HepG2 (cell line): ENCODE results near the gene SSX2IP. TPM values are rescaled to one million over a fixed set of nuclear protein-coding genes. Genes with fewer than 3 reads are reported as not detected.

Source experiments
- ADNP ChIP-seq: sonication (generic); formaldehyde crosslinking; IDR thresholded peaks from 2 replicates; pipeline ENCODE4 v1.4.0; 2020; ENCODE audit warnings: missing genetic modification reagents
- BHLHE40 ChIP-seq: IDR thresholded peaks from 2 replicates; pipeline ENCODE4 v1.6.1; 2011; ENCODE audit warnings: low read length, improper control_type of control experiment
- FUBP1 ChIP-seq: sonication (generic); formaldehyde crosslinking; IDR thresholded peaks from 2 replicates; pipeline ENCODE4 v1.5.1; 2020; ENCODE audit warnings: missing genetic modification reagents, mild to moderate bottlenecking, borderline replicate concordance
- HDAC1 ChIP-seq: sonication (generic); formaldehyde crosslinking; IDR thresholded peaks from 2 replicates; pipeline ENCODE4 v1.5.1; 2020; ENCODE audit warnings: mild to moderate bottlenecking, missing genetic modification reagents
- HMGA1 ChIP-seq: sonication (generic); formaldehyde crosslinking; conservative IDR thresholded peaks from 2 replicates; pipeline ENCODE4 v1.4.0; 2020; ENCODE audit warnings: missing genetic modification reagents
- MED8 ChIP-seq: sonication (generic); formaldehyde crosslinking; IDR thresholded peaks from 2 replicates; pipeline ENCODE4 v1.8.1; 2023; ENCODE audit warnings: mild to moderate bottlenecking, missing genetic modification reagents; ENCODE audit not compliant: insufficient replicate concordance
- MTERF4 ChIP-seq: sonication (generic); formaldehyde crosslinking; IDR thresholded peaks from 2 replicates; pipeline ENCODE4 v1.8.0; 2023; ENCODE audit warnings: mild to moderate bottlenecking, missing genetic modification reagents
- NFIC ChIP-seq: IDR thresholded peaks from 2 replicates; pipeline ENCODE4 v1.6.1; 2012; ENCODE audit warnings: mild to moderate bottlenecking, low read length, inconsistent platforms
- NONO ChIP-seq, 2 experiments: fragments of 450-650 bp in 1 of 2; sonication (generic) in 1 of 2; formaldehyde crosslinking in 1 of 2; IDR thresholded peaks in 1 of 2; conservative IDR thresholded peaks in 1 of 2; 2 replicates each; pipeline versions ENCODE4 v1.6.1 to v1.8.0; 2017 to 2022; ENCODE audit warnings: mild to moderate bottlenecking in 1 of 2, missing genetic modification reagents in 1 of 2, moderate library complexity in 1 of 2
- RAD21 ChIP-seq: fragments of 450-650 bp; formaldehyde crosslinking; IDR thresholded peaks from 2 replicates; pipeline ENCODE4 v1.5.0; 2020; ENCODE audit warnings: mild to moderate bottlenecking
- SKI ChIP-seq: fragments of 450-650 bp; IDR thresholded peaks from one replicate; pipeline ENCODE4 v1.6.1; 2018; ENCODE audit warnings: mild to moderate bottlenecking; ENCODE audit not compliant: partially characterized antibody
- STAT6 ChIP-seq: sonication (generic); formaldehyde crosslinking; IDR thresholded peaks from 2 replicates; pipeline ENCODE4 v1.4.0; 2020; ENCODE audit warnings: missing genetic modification reagents, mild to moderate bottlenecking, borderline replicate concordance
- TARDBP ChIP-seq: sonication (generic); formaldehyde crosslinking; IDR thresholded peaks from 2 replicates; pipeline ENCODE4 v1.8.0; 2022; ENCODE audit warnings: mild to moderate bottlenecking, missing genetic modification reagents
- ZBTB7B ChIP-seq: sonication (generic); formaldehyde crosslinking; IDR thresholded peaks from 2 replicates; pipeline ENCODE4 v1.4.0; 2020; ENCODE audit warnings: missing genetic modification reagents
- ZBTB8A ChIP-seq: sonication (generic); formaldehyde crosslinking; IDR thresholded peaks from 2 replicates; pipeline ENCODE4 v1.4.0; 2020; ENCODE audit warnings: mild to moderate bottlenecking, low read depth, missing genetic modification reagents, borderline replicate concordance
- ZFP36L1 ChIP-seq: sonication (generic); formaldehyde crosslinking; IDR thresholded peaks from 2 replicates; pipeline ENCODE4 v1.8.0; 2022; ENCODE audit warnings: mild to moderate bottlenecking, missing genetic modification reagents, moderate library complexity
- ZNF292 ChIP-seq: sonication (generic); formaldehyde crosslinking; IDR thresholded peaks from 2 replicates; pipeline ENCODE4 v1.8.1; 2022; ENCODE audit warnings: mild to moderate bottlenecking, low read depth, missing genetic modification reagents, borderline replicate concordance
- ZNF362 ChIP-seq: sonication (generic); formaldehyde crosslinking; IDR thresholded peaks from 2 replicates; pipeline ENCODE4 v1.4.0; 2020; ENCODE audit warnings: missing genetic modification reagents, mild to moderate bottlenecking, borderline replicate concordance
- ZNF572 ChIP-seq: sonication (generic); formaldehyde crosslinking; IDR thresholded peaks from 2 replicates; pipeline ENCODE4 v1.5.1; 2020; ENCODE audit warnings: mild to moderate bottlenecking, missing genetic modification reagents
- ZNF580 ChIP-seq: IDR thresholded peaks from 2 replicates; pipeline ENCODE4 v1.6.1; 2016; ENCODE audit warnings: low read depth, borderline replicate concordance
- ZNF616 ChIP-seq: sonication (generic); formaldehyde crosslinking; IDR thresholded peaks from 2 replicates; pipeline ENCODE4 v1.5.0; 2020; ENCODE audit warnings: low read depth, mild to moderate bottlenecking, missing genetic modification reagents
- ZNF777 ChIP-seq: sonication (generic); formaldehyde crosslinking; IDR thresholded peaks from 2 replicates; pipeline ENCODE4 v1.4.0; 2020; ENCODE audit warnings: missing genetic modification reagents
- ZNF850 ChIP-seq: sonication (generic); formaldehyde crosslinking; conservative IDR thresholded peaks from 2 replicates; pipeline ENCODE4 v1.9.0; 2021; ENCODE audit warnings: mild to moderate bottlenecking, missing genetic modification reagents
- polyA plus RNA-seq, 8 experiments: library from polyadenylated mRNA; depleted of rRNA in 3 of 8; stranded (reverse) in 7 of 8; unstranded in 1 of 8; fragments of >200 nt; fragmentation: Illumina TruSeq in 4 of 8; extraction: Trizol in 4 of 8; gene quantifications; 2 replicates each; pipeline versions ENCODE4 v1.2.1 to v1.2.3, GENCODE V29; 2011 to 2016; ENCODE audit warnings: low read depth in 4 of 8, missing spikeins in 1 of 8, mixed read lengths in 1 of 8; ENCODE audit not compliant: insufficient read depth in 1 of 8
- total RNA-seq, 5 experiments: library from RNA; depleted of rRNA; stranded (reverse); fragments of >200 nt; fragmentation: Illumina TruSeq; extraction: Trizol; gene quantifications; 2 replicates each; pipeline ENCODE4 v1.2.3, GENCODE V29; 2016; ENCODE audit warnings: low read depth in 1 of 5

Gene SSX2IP
- total and polyA plus RNA-seq, 2 of the 13 experiments (the other 11 are each of a cell fraction or from before 2014, with no cell fraction given), result 2.7 to 23.7 TPM

- TF ChIP-seq FUBP1 (CRISPR knock-in tag) (no peak), NONO (IDR thresholded peaks at IDR 0.05) (no peak), NONO (CRISPR knock-in tag; conservative IDR thresholded peaks at IDR 0.05) (0 out of 2 replicates have a peak, but pooled peaks have one; percentile 19), ZNF362 (CRISPR knock-in tag) (no peak), HDAC1 (CRISPR knock-in tag) (no peak), ZNF580 (CRISPR knock-in tag) (0 out of 2 replicates have a peak, but pooled peaks have one; percentile 54), SKI (no peak), STAT6 (CRISPR knock-in tag) (no peak), RAD21 (CRISPR knock-in tag) (peak; percentile 77), HMGA1 (CRISPR knock-in tag) (no peak), TARDBP (no peak), ZFP36L1 (CRISPR knock-in tag) (no peak), ZNF616 (CRISPR knock-in tag) (peak; percentile 67; the same call in 1 of the 2 replicates), ZBTB7B (peak; percentile 68), ZBTB8A (CRISPR knock-in tag) (no peak), ZNF777 (CRISPR knock-in tag) (peak; percentile 48; the same call in 1 of the 2 replicates), NFIC (no peak), BHLHE40 (no peak), ZNF572 (CRISPR knock-in tag) (no peak), MTERF4 (no peak), ZNF292 (CRISPR knock-in tag) (no peak), ZNF850 (CRISPR knock-in tag) (no peak), MED8 (CRISPR knock-in tag) (no peak), ADNP (CRISPR knock-in tag) (peak; percentile 9; the same call in 1 of the 2 replicates)
These were observed 69.4 kb downstream of the SSX2IP start (continued) for GRCh38 chr1:84620720-84621313.
